Pulmonary artery endothelial cell (primary cell): ENCODE results near the gene PCDHA10. TPM values are rescaled to one million over a fixed set of nuclear protein-coding genes. Genes with fewer than 3 reads are reported as not detected.
"Not testable (repeated sequence)": the region's sequence is repeated elsewhere in the genome, so short reads cannot be mapped to it uniquely, and the experiment has no call there.

ENCODE experiments used
- DNase-seq: peaks from one replicate; pipeline ENCODE4 v3.0.0-alpha.2; 2011; ENCODE audit warnings: low read depth, low spot score
- total RNA-seq: library from RNA; depleted of rRNA; stranded (reverse); fragments of >200 nt; gene quantifications from 2 replicates; pipeline ENCODE4 v1.2.3, GENCODE V29; 2014

Gene PCDHA10
- 0.07 and 0.35 TPM in 2 replicates for total RNA-seq

GRCh38 chr5:140855772-140856674, at the start of gene PCDHA10:
Gene PCDHA10, plus strand, starts transcription at chr5:140855897. Its CDS starts 152 bp downstream, at chr5:140856049.
- no peak for DNase-seq

- no peak for DNase-seq
Observed at GRCh38 chr5:140806834-140807775, 48.6 kb upstream of the PCDHA10 start, which contains the start of gene PCDHA4. Gene PCDHA4, plus strand, starts transcription at chr5:140807068.

DNA sequence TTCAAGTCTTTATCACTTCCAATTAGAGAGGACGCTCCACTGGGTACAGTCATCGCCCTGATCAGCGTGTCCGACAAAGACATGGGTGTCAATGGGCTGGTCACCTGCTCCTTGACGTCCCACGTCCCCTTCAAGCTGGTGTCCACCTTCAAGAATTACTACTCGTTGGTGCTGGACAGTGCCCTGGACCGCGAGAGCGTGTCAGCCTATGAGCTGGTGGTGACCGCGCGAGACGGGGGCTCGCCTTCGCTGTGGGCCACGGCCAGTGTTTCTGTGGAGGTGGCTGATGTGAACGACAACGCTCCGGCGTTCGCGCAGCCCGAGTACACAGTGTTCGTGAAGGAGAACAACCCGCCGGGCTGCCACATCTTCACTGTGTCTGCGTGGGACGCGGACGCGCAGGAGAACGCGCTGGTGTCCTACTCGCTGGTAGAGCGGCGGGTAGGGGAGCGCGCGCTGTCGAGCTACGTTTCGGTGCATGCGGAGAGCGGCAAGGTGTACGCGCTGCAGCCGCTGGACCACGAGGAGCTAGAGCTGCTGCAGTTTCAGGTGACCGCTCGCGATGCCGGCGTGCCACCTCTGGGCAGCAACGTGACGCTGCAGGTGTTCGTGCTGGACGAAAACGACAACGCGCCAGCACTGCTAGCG, 47.3 kb upstream of the PCDHA10 start:
- DNase-seq: not testable (repeated sequence)

DNA sequence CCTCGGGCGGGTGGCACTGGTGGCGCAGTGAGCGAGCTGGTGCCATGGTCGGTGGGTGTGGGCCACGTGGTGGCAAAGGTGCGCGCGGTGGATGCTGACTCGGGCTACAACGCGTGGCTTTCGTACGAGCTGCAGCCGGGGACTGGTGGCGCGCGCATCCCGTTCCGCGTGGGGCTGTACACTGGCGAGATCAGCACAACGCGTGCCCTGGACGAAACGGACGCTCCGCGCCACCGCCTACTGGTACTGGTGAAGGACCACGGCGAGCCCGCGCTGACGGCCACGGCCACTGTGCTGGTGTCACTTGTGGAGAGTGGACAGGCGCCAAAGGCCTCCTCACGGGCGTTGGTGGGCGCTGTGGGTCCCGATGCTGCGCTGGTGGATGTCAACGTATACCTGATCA, 46.8 kb upstream of the PCDHA10 start:
- no peak for DNase-seq

DNA sequence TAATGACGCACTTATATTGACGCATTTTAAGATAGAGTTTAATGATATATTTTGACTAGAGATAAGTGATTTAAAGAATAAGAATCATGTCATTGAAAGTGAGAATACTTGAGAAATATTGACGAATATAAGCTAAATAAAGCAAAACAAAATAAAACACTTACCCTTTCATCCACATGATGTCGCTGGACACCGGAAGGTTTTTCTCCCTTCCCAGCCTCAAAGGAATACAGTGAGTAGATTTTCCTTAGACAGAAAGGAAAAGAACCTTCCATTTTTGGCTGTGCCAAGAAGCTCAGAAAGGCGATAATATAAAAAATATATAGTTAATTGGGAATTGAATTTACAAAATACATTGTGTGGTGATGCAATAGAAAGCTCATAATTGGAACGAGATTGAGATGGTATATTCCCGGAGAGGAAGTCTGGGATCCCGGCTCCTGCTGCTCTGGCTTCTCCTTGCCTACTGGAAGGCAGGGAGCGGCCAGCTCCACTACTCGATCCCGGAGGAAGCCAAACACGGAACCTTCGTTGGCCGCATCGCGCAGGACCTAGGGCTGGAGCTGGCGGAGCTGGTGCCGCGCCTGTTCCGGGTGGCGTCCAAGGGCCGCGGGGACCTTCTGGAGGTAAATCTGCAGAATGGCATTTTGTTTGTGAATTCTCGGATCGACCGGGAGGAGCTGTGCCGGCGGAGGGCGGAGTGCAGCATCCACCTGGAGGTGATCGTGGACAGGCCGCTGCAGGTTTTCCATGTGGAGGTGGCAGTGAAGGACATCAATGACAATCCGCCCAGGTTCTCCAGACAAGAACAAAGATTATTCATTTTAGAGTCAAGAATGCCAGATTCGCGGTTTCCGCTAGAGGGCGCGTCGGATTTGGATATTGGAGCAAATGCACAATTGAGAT, 34.1 kb upstream of the PCDHA10 start, which contains the start of gene PCDHA5:
Gene PCDHA5, plus strand, starts transcription at position 239 of the 906 bp plus-strand sequence.
- no peak for DNase-seq

- no peak for DNase-seq
Observed at GRCh38 chr5:140822281-140822629, 33.4 kb upstream of the PCDHA10 start.

DNA sequence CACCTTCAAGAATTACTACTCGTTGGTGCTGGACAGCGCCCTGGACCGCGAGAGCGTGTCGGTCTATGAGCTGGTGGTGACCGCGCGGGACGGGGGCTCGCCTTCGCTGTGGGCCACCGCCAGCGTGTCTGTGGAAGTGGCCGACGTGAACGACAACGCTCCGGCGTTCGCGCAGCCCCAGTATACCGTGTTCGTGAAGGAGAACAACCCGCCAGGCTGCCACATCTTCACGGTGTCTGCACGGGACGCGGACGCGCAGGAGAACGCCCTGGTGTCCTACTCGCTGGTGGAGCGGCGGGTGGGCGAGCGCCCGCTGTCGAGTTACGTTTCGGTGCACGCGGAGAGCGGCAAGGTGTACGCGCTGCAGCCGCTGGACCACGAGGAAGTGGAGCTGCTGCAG, 32.7 kb upstream of the PCDHA10 start:
- not testable (repeated sequence) for DNase-seq

DNA sequence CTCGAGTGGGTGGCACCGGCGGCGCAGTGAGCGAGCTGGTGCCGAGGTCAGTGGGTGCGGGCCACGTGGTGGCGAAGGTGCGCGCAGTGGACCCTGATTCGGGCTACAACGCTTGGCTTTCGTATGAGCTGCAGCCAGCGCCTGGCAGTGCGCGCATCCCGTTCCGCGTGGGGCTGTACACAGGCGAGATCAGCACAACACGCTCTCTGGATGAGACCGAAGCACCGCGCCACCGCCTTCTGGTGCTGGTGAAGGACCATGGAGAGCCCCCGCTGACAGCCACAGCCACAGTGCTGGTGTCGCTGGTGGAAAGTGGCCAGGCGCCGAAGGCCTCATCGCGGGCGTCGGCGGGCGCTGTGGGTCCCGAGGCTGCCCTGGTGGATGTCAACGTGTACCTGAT, 32.2 kb upstream of the PCDHA10 start:
- DNase-seq: no peak

- no peak for DNase-seq
Observed at GRCh38 chr5:140827704-140828361, 27.9 kb upstream of the PCDHA10 start, which contains the start of gene PCDHA6. Gene PCDHA6, plus strand, starts transcription at chr5:140827960. Its CDS starts 132 bp downstream, at chr5:140828092.

DNA sequence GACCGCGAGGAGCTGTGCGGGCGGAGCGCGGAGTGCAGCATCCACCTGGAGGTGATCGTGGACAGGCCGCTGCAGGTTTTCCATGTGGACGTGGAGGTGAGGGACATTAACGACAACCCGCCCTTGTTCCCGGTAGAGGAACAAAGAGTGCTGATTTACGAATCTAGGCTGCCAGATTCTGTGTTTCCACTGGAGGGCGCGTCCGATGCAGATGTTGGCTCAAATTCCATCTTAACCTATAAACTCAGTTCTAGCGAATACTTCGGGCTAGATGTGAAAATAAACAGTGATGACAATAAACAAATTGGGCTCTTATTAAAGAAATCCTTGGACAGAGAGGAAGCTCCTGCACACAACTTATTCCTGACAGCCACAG, 27.3 kb upstream of the PCDHA10 start:
- DNase-seq: no peak

DNA sequence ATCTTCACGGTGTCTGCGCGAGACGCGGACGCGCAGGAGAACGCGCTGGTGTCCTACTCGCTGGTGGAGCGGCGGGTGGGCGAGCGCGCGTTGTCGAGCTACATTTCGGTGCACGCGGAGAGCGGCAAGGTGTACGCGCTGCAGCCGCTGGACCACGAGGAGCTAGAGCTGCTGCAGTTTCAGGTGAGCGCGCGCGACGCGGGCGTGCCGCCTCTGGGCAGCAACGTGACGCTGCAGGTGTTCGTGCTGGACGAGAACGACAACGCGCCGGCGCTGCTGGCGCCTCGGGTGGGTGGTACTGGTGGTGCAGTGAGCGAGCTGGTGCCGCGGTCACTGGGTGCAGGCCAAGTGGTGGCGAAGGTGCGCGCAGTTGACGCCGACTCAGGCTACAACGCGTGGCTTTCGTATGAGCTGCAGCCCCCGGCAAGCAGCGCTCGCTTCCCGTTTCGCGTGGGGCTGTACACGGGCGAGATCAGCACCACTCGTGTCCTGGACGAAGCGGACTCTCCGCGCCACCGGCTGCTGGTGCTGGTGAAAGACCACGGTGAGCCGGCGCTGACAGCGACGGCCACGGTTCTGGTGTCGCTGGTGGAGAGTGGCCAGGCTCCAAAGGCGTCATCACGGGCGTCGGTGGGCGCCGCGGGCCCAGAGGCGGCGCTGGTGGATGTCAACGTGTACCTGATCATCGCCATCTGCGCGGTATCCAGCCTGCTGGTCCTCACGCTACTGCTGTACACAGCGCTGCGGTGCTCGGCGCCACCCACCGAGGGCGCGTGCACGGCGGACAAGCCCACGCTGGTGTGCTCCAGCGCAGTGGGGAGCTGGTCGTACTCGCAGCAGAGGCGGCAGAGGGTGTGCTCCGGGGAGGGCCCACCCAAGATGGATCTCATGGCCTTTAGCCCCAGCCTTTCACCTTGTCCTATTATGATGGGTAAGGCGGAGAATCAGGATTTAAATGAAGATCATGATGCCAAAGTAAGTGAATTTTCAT, 25.9 kb upstream of the PCDHA10 start:
- not testable (repeated sequence) for DNase-seq

DNA sequence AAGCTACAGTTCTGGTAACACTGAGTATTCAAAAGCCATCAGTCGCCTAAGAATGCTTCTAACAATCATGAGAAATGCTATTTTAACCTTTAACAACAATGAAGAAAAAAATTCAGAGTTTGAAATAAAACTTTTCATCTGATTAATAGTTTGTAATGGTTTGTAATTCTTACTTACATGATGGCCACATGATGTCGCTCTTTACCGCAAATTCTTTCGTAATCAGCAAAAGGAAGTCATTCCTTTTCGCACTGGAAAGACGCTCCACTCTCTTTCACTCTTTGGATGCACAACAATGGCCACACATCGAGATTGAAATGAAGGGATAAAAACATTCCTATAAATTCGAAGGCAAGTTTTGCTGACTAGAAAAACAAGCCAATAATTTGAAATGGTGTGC, 21.7 kb upstream of the PCDHA10 start, which contains the start of gene PCDHA7:
Gene PCDHA7, plus strand, starts transcription at position 277 of the 400 bp plus-strand sequence. Its CDS starts 115 bp downstream, at position 392.
- DNase-seq: no peak

DNA sequence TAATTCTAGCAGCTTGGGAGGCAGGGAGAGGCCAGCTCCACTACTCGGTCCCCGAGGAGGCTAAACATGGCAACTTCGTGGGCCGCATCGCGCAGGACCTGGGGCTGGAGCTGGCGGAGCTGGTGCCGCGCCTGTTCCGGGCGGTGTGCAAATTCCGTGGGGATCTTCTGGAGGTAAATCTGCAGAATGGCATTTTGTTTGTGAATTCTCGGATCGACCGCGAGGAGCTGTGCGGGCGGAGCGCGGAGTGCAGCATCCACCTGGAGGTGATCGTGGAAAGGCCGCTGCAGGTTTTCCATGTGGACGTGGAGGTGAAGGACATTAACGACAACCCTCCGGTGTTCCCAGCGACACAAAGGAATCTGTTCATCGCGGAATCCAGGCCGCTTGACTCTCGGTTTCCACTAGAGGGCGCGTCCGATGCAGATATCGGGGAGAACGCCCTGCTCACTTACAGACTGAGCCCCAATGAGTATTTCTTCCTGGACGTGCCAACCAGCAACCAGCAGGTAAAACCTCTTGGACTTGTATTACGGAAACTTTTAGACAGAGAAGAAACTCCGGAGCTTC, 21.2 kb upstream of the PCDHA10 start:
- DNase-seq: not testable (repeated sequence)

GRCh38 chr5:140835622-140836510, 19.8 kb upstream of the PCDHA10 start:
- no peak for DNase-seq

GRCh38 chr5:140840978-140841962, 14.4 kb upstream of the PCDHA10 start, which contains the start of gene PCDHA8:
Gene PCDHA8, plus strand, starts transcription at chr5:140841187. Its CDS starts 135 bp downstream, at chr5:140841322.
- DNase-seq: no peak
